Gastrocnemius medialis (tissue), 4 donors: Measurements from ENCODE around the gene DCAF8L1.

ENCODE experiments used
- CTCF ChIP-seq, 5 experiments: fragments of 450-650 bp in 3 of 5; fragments of 200-600 bp in 2 of 5; sonication (generic) in 2 of 5; IDR thresholded peaks in 4 of 5; conservative IDR thresholded peaks in 1 of 5; 1 replicate in 4 of 5; 2 replicates in 1 of 5; pipeline ENCODE4 v1.5.1; 2016 to 2019; ENCODE audit warnings: antibody characterized with exemption in 5 of 5, mild to moderate bottlenecking in 3 of 5, moderate library complexity in 3 of 5
- POLR2A ChIP-seq, 2 donors: fragments of 450-650 bp; IDR thresholded peaks; one replicate each; pipeline ENCODE4 v1.6.1; 2017; ENCODE audit warnings: antibody characterized with exemption in 2 of 2, mild to moderate bottlenecking in 2 of 2, moderate library complexity in 2 of 2

DNA sequence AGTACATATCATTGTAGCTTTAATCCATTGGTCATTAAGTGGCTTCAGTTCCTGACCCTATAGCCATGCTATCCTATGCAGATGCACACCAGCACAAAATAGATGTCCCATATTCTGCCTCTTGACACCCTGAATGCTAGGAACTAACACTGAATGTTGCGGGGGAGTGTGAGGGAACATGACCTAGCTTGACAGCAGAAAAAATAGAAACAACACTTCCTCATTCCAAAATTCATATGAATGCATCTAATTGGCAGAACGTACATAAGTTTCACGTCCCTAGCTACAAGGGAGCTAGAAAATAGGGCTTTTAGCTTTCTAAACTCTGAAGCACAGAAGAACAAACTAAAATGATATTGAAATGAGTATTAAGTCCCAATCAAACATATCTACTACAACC, 14.4 kb upstream of the DCAF8L1 start:
- TF ChIP-seq CTCF (IDR thresholded peaks at IDR 0.05 in 4 of 5, conservative IDR thresholded peaks at IDR 0.05 in 1 of 5) = no peak
- no peak for TF ChIP-seq POLR2A (IDR thresholded peaks at IDR 0.05)
